MM.1S (cell line): ENCODE data around the gene AGPAT3.

Experiments
- DNase-seq: peaks from one replicate; pipeline ENCODE4 v3.0.0-alpha.2; 2015
- H2AFZ ChIP-seq: fragments of 300-600 bp; sonication (generic); 2 replicates; pipeline ENCODE4 v1.6.0; 2016; ENCODE audit warnings: antibody characterized with exemption, low read length
- H3F3A ChIP-seq: fragments of 300-600 bp; sonication (generic); 2 replicates; pipeline ENCODE4 v1.6.1; 2016; ENCODE audit warnings: mild to moderate bottlenecking, antibody characterized with exemption, low read length, moderate library complexity, mixed read lengths; ENCODE audit not compliant: insufficient read depth
- H3K27ac ChIP-seq: fragments of 300-600 bp; sonication (generic); 2 replicates; pipeline ENCODE4 v1.5.1; 2016; ENCODE audit warnings: mild to moderate bottlenecking, low read length
- H3K27me3 ChIP-seq: fragments of 300-600 bp; sonication (generic); replicated peaks from 2 replicates; pipeline ENCODE4 v1.6.0; 2016; ENCODE audit warnings: low read length; ENCODE audit not compliant: insufficient read depth
- H3K36me3 ChIP-seq: fragments of 300-600 bp; sonication (generic); replicated peaks from 2 replicates; pipeline ENCODE4 v1.6.1; 2016; ENCODE audit warnings: mild to moderate bottlenecking, low read length, mixed read lengths; ENCODE audit not compliant: insufficient read depth
- H3K4me1 ChIP-seq: fragments of 300-600 bp; sonication (generic); 2 replicates; pipeline ENCODE4 v1.6.1; 2016; ENCODE audit warnings: low read length, mixed read lengths
- H3K4me2 ChIP-seq: fragments of 300-600 bp; sonication (generic); 2 replicates; pipeline ENCODE4 v1.6.0; 2016; ENCODE audit warnings: low read depth, low read length
- H3K4me3 ChIP-seq: fragments of 300-600 bp; sonication (generic); 2 replicates; pipeline ENCODE4 v1.5.1; 2016; ENCODE audit warnings: low read length, mixed read lengths
- H3K79me2 ChIP-seq: fragments of 300-600 bp; sonication (generic); 2 replicates; pipeline ENCODE4 v1.6.1; 2016; ENCODE audit warnings: mixed run types, low read length, mixed read lengths
- H3K9ac ChIP-seq: fragments of 300-600 bp; sonication (generic); 2 replicates; pipeline ENCODE4 v1.6.1; 2016; ENCODE audit warnings: low read length, mixed read lengths
- H3K9me2 ChIP-seq: fragments of 300-600 bp; sonication (generic); replicated peaks from 2 replicates; pipeline ENCODE4 v1.6.1; 2016; ENCODE audit warnings: mild to moderate bottlenecking, low read length, mixed read lengths; ENCODE audit not compliant: insufficient read depth
- H3K9me3 ChIP-seq: fragments of 300-600 bp; sonication (generic); replicated peaks from 2 replicates; pipeline ENCODE4 v1.6.1; 2016; ENCODE audit warnings: mild to moderate bottlenecking, low read length, mixed read lengths; ENCODE audit not compliant: insufficient read depth
- H4K20me1 ChIP-seq: fragments of 300-600 bp; sonication (generic); 2 replicates; pipeline ENCODE4 v1.6.1; 2016; ENCODE audit warnings: mild to moderate bottlenecking, low read length, moderate library complexity, mixed read lengths; ENCODE audit not compliant: insufficient read depth
- EZH2 ChIP-seq: fragments of 300-600 bp; sonication (generic); optimal IDR thresholded peaks from 2 replicates; pipeline ENCODE3; 2017; ENCODE audit warnings: low read depth, mild to moderate bottlenecking, antibody characterized with exemption, low read length, mixed read lengths
- EZH2phosphoT487 ChIP-seq: fragments of 300-600 bp; sonication (generic); IDR thresholded peaks from 2 replicates; pipeline ENCODE4 v1.6.1; 2018; ENCODE audit warnings: antibody characterized with exemption, low read length
- TF ChIP-seq, protein P1 (sequence below): fragments of 300-600 bp; sonication (generic); IDR thresholded peaks from 2 replicates; pipeline ENCODE4 v1.5.1; 2016; ENCODE audit warnings: antibody characterized with exemption, low read length, mixed read lengths

The AGPAT3 gene

GRCh38 chr21:43864313-43864961 lies 586 bp upstream of the AGPAT3 start:
- no peaks in the 10 kb centered on the region for H3K9me3 ChIP-seq
- TF ChIP-seq EZH2phosphoT487: no peak
- TF ChIP-seq, protein P1, sequence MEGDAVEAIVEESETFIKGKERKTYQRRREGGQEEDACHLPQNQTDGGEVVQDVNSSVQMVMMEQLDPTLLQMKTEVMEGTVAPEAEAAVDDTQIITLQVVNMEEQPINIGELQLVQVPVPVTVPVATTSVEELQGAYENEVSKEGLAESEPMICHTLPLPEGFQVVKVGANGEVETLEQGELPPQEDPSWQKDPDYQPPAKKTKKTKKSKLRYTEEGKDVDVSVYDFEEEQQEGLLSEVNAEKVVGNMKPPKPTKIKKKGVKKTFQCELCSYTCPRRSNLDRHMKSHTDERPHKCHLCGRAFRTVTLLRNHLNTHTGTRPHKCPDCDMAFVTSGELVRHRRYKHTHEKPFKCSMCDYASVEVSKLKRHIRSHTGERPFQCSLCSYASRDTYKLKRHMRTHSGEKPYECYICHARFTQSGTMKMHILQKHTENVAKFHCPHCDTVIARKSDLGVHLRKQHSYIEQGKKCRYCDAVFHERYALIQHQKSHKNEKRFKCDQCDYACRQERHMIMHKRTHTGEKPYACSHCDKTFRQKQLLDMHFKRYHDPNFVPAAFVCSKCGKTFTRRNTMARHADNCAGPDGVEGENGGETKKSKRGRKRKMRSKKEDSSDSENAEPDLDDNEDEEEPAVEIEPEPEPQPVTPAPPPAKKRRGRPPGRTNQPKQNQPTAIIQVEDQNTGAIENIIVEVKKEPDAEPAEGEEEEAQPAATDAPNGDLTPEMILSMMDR: no peak
- TF ChIP-seq EZH2: no peak
- peak; percentile 90 for DNase-seq
- peak overlapping the region; percentile 72 for H3K4me2 ChIP-seq
- H3K4me3 ChIP-seq: peak overlapping the region; percentile 65
- peaks cover 39% of the 10 kb centered on the region for H3K79me2 ChIP-seq
- H3K9me2 ChIP-seq: no peaks in the 10 kb centered on the region
- peak overlapping the region; percentile 59 for H3K9ac ChIP-seq
- no peaks in the 10 kb centered on the region for H4K20me1 ChIP-seq
- H3F3A ChIP-seq: peaks cover 23% of the 10 kb centered on the region
- H3K27ac ChIP-seq: peak overlapping the region; percentile 30; the same call in 1 of the 2 replicates
- no peaks in the 10 kb centered on the region; the same call in 1 of the 2 replicates for H3K36me3 ChIP-seq
- peaks cover 25% of the 10 kb centered on the region for H3K4me1 ChIP-seq
- H2AFZ ChIP-seq: peak overlapping the region; percentile 31
- no peaks in the 10 kb centered on the region for H3K27me3 ChIP-seq

- Histone ChIP-seq H3K27ac (peak overlapping the region; percentile 67), H4K20me1 (no peaks in the 10 kb centered on the region), H3F3A (peaks cover 23% of the 10 kb centered on the region), H3K4me3 (peak overlapping the region; percentile 78), H3K36me3 (no peaks in the 10 kb centered on the region; the same call in 1 of the 2 replicates), H2AFZ (peak overlapping the region; percentile 42), H3K4me2 (peak overlapping the region; percentile 89), H3K79me2 (peaks cover 51% of the 10 kb centered on the region), H3K9me3 (no peaks in the 10 kb centered on the region), H3K27me3 (no peaks in the 10 kb centered on the region), H3K9me2 (no peaks in the 10 kb centered on the region), H3K4me1 (peaks cover 25% of the 10 kb centered on the region), H3K9ac (peak overlapping the region; percentile 73)
- TF ChIP-seq, protein P1: no peak
- DNase-seq: peak; percentile 91
Observed at GRCh38 chr21:43865540-43866259, 677 bp downstream of the AGPAT3 start.

DNA sequence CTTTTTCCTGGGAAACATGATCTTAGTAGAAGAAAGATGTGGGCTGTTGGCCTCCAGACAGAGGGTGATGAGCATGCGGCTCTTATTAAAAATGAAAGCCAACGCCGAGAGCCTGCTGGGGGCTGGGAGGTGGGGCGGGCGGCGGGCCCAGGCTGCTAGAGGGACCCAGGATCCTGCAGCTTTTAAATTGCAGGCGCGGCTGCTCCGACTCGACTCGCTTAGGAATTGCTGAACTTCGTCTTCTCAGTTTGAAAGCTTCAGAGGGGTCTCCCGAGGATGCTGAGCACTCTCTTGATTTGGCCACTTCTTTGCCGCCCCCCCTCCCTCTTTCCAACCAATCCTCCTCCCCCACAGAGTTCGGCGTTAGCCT lies 1.2 kb downstream of the AGPAT3 start:
- TF ChIP-seq, protein P1: no peak
- TF ChIP-seq EZH2: no peak
- no peak for TF ChIP-seq EZH2phosphoT487
- Histone ChIP-seq H3K79me2 (peaks cover 57% of the 10 kb centered on the region), H3K36me3 (no peaks in the 10 kb centered on the region; the same call in 1 of the 2 replicates)

More for the DNA sequence above, 1.2 kb downstream of the AGPAT3 start:
- Histone ChIP-seq H3F3A (peaks cover 23% of the 10 kb centered on the region), H3K4me1 (peaks cover 25% of the 10 kb centered on the region), H4K20me1 (no peaks in the 10 kb centered on the region), H3K9me2 (no peaks in the 10 kb centered on the region), H3K27ac (peak overlapping the region; percentile 67), H3K9me3 (no peaks in the 10 kb centered on the region), H3K9ac (peak overlapping the region; percentile 73), H3K27me3 (no peaks in the 10 kb centered on the region), H3K4me2 (peak overlapping the region; percentile 89), H3K4me3 (peak overlapping the region; percentile 78), H2AFZ (peak overlapping the region; percentile 42)
- DNase-seq: peak; percentile 78
